Measurements from ENCODE around the gene GARIN3. TPM values are rescaled to one million over a fixed set of nuclear protein-coding genes. Genes with fewer than 3 reads are reported as not detected.

The GARIN3 gene
- total and polyA plus RNA-seq, 9 of the 15 experiments (the other 6 are each of a cell fraction or from before 2014, with no cell fraction given) = not detected

DNA sequence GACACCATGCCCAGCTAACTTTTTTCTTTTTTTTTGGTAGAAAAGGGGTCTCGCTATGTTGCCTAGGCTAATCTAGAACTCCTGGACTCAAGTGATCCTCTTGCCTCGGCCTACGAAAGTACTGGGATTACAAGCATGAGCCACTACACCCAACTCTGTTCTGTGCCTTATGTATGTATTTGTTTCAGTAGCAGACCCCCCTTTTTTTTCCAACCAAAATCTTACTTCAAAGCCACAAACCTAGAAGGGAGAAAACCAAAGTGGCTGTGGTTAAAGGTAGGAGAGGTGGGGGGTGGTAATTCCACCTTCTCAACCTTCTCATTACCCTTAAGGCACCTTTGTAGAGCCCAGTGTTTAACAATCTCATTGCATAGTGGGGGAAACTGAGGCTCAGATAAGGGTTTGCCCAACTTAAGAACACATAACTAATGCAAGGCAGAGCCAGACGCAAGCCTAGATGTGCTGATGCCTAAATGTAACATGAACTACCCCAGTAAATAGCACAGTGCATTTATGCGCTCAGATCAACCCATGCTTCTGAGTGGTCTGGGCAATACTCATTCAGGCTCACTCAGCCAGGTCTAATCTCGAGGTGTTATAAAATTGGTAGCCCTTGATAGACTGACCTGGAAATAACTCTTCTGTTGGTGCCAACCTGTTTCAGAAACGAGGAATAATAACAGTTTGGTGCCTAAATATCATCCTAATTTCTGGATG is 47.6 kb upstream of the GARIN3 start:
- H3K9ac ChIP-seq (ENCODE audit: insufficient read depth in 1 of 2, low read depth in 2 of 2, low read length in 2 of 2) = no peak overlapping the region
- no peak overlapping the region for H3K4me2 ChIP-seq (ENCODE audit: insufficient read depth, low read length)
- H4K20me1 ChIP-seq (replicated peaks; ENCODE audit: control insufficient read depth, insufficient read depth, low read length) = no peaks in the 10 kb centered on the region
- H3K4me3 ChIP-seq = no peak overlapping the region
- 0% methylated on average over 6 of the region's 7 CpGs for WGBS (ENCODE audit: insufficient coverage, low coverage, missing lambda C conversion rate)
- H3K9me1 ChIP-seq (ENCODE audit: control insufficient read depth, insufficient read depth, low read length) = no peaks in the 10 kb centered on the region
- in situ Hi-C loops (cut with MboI) = no loop called here
- no TSS peak for BruUV-seq (replicated peaks)
- H3K36me3 ChIP-seq (ENCODE audit: control insufficient read depth, insufficient read depth, low read length) = no peaks in the 10 kb centered on the region
- ChIA-PET POLR2A (no interaction called here), CTCF (ENCODE audit: low intra/inter-chr PET ratio) (no interaction called here)
- H3K27me3 ChIP-seq (ENCODE audit: control insufficient read depth in 2 of 2, insufficient read depth in 2 of 2, low read length in 2 of 2) = no peaks in the 10 kb centered on the region
- intact Hi-C loops (cut with micrococcal nuclease) = no loop called here
- no peak for DNase-seq (ENCODE audit: extremely low read depth in 1 of 4, low spot score in 3 of 4)
- no peak for ATAC-seq
- H3K27ac ChIP-seq (ENCODE audit: extremely low read depth, low read depth, low read length) = no peak overlapping the region
- no peaks in the 10 kb centered on the region; a peak in 1 of 5 replicates for H3K4me1 ChIP-seq (replicated peaks in 1 of 2; ENCODE audit: control insufficient read depth in 2 of 2, insufficient read depth in 2 of 2, low read length in 2 of 2)
- FAIRE-seq = no peak
- no peaks in the 10 kb centered on the region for H3K79me2 ChIP-seq (ENCODE audit: control insufficient read depth, insufficient read depth, low read length)
- H3K9me3 ChIP-seq (replicated peaks; ENCODE audit: control insufficient read depth, insufficient read depth, low read depth, low read length) = no peaks in the 10 kb centered on the region
- no peak overlapping the region for H2AFZ ChIP-seq (ENCODE audit: low read depth, low read length)
- TF ChIP-seq NBN (IDR thresholded peaks at IDR 0.05; ENCODE audit: low read depth) (no peak), TEAD2 (tag; IDR thresholded peaks at IDR 0.05) (no peak), CBX3 (IDR thresholded peaks at IDR 0.05; ENCODE audit: borderline replicate concordance in 1 of 2, low read length in 2 of 2) (no peak), USF2 (CRISPR knock-in tag; IDR thresholded peaks at IDR 0.05) (no peak), KAT7 (CRISPR knock-in tag; IDR thresholded peaks at IDR 0.05; ENCODE audit: borderline replicate concordance) (no peak), NR2C1 (IDR thresholded peaks at IDR 0.05) (no peak), NR2C1 (tag; IDR thresholded peaks at IDR 0.05) (no peak), E2F1 (CRISPR knock-in tag; IDR thresholded peaks at IDR 0.05) (no peak), ELK1 (CRISPR knock-in tag; IDR thresholded peaks at IDR 0.05) (no peak), ZC3H11A (IDR thresholded peaks at IDR 0.05; ENCODE audit: low read depth, low read length) (no peak), BRF1 (IDR thresholded peaks at IDR 0.05; ENCODE audit: borderline replicate concordance, extremely low read depth, insufficient read length) (no peak), SMAD2 (IDR thresholded peaks at IDR 0.05; ENCODE audit: low read depth, low read length) (no peak), ZNF212 (CRISPR knock-in tag; IDR thresholded peaks at IDR 0.05) (no peak)
- TF ChIP-seq, protein P1, sequence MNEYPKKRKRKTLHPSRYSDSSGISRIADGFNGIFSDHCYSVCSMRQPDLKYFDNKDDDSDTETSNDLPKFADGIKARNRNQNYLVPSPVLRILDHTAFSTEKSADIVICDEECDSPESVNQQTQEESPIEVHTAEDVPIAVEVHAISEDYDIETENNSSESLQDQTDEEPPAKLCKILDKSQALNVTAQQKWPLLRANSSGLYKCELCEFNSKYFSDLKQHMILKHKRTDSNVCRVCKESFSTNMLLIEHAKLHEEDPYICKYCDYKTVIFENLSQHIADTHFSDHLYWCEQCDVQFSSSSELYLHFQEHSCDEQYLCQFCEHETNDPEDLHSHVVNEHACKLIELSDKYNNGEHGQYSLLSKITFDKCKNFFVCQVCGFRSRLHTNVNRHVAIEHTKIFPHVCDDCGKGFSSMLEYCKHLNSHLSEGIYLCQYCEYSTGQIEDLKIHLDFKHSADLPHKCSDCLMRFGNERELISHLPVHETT (CRISPR knock-in tag; conservative IDR thresholded peaks at IDR 0.05 in 1 of 2, IDR thresholded peaks at IDR 0.05 in 1 of 2) = no peak
